ENCODE measurements around the gene PLA2G6. TPM values are rescaled to one million over a fixed set of nuclear protein-coding genes. Genes with fewer than 3 reads are reported as not detected.
"Not testable (repeated sequence)": the region's sequence is repeated elsewhere in the genome, so short reads cannot be mapped to it uniquely, and the experiment has no call there.

The PLA2G6 gene
- total RNA-seq, 2 donors from 2014 or later: 24.1 to 38.5 TPM

DNA sequence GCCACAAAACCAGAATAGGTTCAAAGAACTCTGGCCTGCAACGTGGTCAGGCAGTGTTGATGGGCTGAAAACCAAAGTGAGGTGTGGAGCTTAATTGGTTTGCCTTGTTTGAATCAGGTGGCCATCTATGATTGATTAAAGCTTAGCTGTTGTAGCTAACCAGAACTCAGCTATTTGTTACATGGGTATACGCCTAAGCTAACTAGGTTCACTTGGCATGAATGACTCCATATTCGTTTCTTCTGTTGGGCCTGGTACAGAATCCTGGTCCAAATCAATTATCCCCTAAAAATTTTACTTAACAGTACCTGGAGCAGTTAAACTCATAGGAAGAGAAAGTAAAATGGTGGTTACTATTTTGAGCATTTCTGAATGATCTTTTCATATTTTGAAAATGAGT is 63.4 kb downstream of the PLA2G6 start:
- Histone ChIP-seq H3K36me3 (no peaks in the 10 kb centered on the region), H3K4me3 (no peak overlapping the region), H3K4me1 (peaks cover 7% of the 10 kb centered on the region), H3K27ac (no peak overlapping the region), H3K9ac (ENCODE audit: low read depth in 2 of 2, low read length in 2 of 2) (no peak overlapping the region), H3K27me3 (no peaks in the 10 kb centered on the region), H3K9me3 (no peaks in the 10 kb centered on the region)
- DNase-seq: no peak
- TF ChIP-seq, protein P1, sequence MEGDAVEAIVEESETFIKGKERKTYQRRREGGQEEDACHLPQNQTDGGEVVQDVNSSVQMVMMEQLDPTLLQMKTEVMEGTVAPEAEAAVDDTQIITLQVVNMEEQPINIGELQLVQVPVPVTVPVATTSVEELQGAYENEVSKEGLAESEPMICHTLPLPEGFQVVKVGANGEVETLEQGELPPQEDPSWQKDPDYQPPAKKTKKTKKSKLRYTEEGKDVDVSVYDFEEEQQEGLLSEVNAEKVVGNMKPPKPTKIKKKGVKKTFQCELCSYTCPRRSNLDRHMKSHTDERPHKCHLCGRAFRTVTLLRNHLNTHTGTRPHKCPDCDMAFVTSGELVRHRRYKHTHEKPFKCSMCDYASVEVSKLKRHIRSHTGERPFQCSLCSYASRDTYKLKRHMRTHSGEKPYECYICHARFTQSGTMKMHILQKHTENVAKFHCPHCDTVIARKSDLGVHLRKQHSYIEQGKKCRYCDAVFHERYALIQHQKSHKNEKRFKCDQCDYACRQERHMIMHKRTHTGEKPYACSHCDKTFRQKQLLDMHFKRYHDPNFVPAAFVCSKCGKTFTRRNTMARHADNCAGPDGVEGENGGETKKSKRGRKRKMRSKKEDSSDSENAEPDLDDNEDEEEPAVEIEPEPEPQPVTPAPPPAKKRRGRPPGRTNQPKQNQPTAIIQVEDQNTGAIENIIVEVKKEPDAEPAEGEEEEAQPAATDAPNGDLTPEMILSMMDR (IDR thresholded peaks at IDR 0.05): no peak
- intact Hi-C loops (cut with DNase I): loop anchor here (10.0 kb wide), 2 partner anchors 117 to 237 kb away; no protein-coding TSS in a partner anchor

DNA sequence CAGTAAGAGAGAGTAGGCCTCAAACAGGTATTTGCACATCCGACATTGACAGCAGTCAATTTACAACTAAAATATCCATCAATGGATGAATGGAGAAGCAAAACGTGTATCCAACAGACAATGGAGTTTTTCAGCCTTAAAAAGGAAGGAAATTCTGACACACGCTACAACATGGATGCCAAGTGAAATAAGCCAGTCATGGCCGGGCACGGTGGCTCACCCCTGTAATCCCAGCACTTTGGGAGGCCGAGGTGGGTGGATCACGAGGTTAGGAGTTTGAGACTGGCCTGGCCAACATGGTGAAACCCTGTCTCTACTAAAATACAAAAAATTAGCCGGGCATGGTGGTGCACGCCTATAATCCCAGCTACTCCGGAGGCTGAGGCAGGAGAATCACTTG is 64.1 kb downstream of the PLA2G6 start:
- H3K4me3 ChIP-seq; H3K9ac ChIP-seq (ENCODE audit: low read depth in 2 of 2, low read length in 2 of 2); H3K36me3 ChIP-seq; H3K9me3 ChIP-seq; H3K27me3 ChIP-seq; H3K4me1 ChIP-seq; DNase-seq; H3K27ac ChIP-seq: not testable (repeated sequence)
- intact Hi-C loops (cut with DNase I): loop anchor here (10.0 kb wide), 2 partner anchors 117 to 237 kb away; no protein-coding TSS in a partner anchor

DNA sequence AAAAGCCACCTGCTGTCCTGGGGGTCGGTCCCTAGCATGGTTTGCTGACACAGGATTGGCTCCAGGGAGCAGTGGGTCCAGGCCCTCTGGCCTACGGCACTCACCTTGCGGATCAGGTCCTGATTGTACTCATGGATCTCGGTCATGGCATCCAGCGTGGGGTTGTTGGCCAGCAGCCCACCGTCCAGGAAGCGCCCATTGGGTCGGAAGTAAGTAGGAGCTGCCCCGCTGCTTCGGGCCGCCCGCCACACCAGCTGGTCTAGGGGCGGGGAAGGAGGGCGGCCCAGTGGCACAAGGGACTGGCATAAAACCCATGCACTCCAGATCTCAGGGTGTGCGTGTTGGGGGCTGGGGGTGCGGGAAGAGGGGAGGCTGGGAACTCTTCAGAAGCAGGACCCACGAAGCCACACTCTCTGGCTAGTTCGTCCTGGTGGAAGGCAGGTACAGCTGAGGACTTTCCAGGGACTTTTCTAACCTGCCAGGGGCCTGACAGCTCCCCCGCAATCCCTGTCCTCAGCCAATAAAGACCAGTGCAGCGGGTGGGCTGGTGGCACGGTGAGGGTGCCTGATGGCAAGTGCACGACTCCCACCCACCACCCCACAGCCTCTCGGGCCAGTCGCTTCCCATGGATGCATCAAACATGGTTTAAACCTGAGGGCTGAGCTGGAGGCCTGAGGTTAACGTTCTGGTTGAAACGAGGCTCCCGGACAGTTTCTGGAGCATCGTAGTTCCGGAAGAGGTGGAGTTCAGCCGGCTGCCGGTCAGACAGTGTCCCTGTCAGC is 66.0 kb downstream of the PLA2G6 start:
- H3K36me3 ChIP-seq: no peaks in the 10 kb centered on the region
- TF ChIP-seq, protein P1 (IDR thresholded peaks at IDR 0.05): no peak
- H3K4me1 ChIP-seq: peaks cover 16% of the 10 kb centered on the region
- intact Hi-C loops (cut with DNase I): loop anchor here (10.0 kb wide), 2 partner anchors 119 to 239 kb away; no protein-coding TSS in a partner anchor
- H3K27me3 ChIP-seq: no peaks in the 10 kb centered on the region
- no peaks in the 10 kb centered on the region for H3K9me3 ChIP-seq
- no peak for DNase-seq
- H3K27ac ChIP-seq: no peak overlapping the region
- H3K4me3 ChIP-seq: no peak overlapping the region
- no peak overlapping the region for H3K9ac ChIP-seq (ENCODE audit: low read depth in 2 of 2, low read length in 2 of 2)

DNA sequence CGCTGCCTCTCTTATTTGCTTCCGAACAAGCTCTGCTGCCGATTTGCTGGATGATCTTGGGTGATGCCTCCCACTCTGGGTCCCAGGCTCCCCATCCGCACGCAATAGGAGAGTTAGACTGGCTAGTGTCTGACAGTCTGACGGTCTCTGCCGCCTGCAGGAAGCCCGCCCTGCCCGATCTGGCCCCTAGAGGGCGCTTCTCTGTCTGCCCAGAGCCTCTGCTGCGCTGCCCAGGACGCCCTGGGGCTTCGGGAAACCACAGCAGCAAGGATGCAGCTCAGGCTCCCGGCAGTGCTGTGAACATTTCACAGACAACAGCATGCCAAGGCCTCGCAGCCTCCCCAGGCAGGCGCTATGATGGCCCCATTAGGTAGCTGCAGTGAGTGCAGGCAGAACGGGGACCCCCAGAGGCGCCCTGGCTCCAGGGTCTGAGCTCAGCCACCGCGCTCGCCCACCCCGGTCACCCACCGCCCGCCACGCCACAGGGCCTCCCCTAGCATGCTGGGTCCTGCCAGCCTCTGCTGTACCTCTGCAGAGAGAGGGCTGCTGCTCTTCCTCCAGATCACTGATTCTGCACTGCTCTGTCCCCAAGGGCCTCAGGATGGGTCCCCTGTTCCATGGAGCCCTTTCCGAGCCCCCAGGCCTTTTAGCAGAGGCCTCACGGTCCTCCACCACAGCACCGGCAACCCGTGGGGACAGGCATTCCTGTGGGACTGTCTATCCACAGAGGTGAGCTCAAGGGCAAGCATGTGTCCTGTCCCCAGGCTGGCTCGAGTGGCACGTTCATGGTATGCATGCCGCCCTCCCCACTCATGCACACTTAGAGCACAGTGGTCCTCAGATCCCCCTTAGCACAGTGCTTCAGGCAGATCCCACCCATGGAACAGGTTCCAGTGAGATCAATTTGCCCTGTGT is 66.9 kb downstream of the PLA2G6 start:
- intact Hi-C loops (cut with DNase I): loop anchor here (10.0 kb wide), 2 partner anchors 120 to 240 kb away; no protein-coding TSS in a partner anchor
- TF ChIP-seq, protein P1 (IDR thresholded peaks at IDR 0.05): peak; percentile 96
- Histone ChIP-seq H3K36me3 (no peaks in the 10 kb centered on the region), H3K27ac (no peak overlapping the region), H3K27me3 (no peaks in the 10 kb centered on the region), H3K4me3 (no peak overlapping the region), H3K9me3 (no peaks in the 10 kb centered on the region), H3K9ac (ENCODE audit: low read depth in 2 of 2, low read length in 2 of 2) (no peak overlapping the region), H3K4me1 (peaks cover 9% of the 10 kb centered on the region)
- peak; percentile 88 for DNase-seq

DNA sequence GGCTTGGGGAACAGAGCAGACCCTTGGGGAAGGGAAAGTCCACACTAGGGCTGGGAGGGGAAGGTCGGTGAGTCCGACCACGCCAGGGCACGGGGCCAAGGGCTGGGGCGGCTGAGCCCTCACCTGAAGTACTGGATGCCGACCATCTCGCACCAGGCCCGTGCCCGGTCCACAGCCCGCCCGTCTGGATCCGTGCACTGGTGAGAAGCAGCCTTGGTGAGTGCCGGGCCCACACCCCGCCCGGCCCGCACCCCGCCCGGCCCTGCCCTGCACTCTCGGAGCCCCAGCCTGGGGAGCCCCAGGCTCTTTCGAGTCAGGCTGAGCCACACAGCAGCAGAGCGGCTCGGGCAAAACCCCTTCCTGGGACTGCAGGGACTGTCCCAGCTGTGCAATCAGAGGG is 69.2 kb downstream of the PLA2G6 start:
- H3K9me3 ChIP-seq: no peaks in the 10 kb centered on the region
- TF ChIP-seq, protein P1 (IDR thresholded peaks at IDR 0.05): no peak
- no peaks in the 10 kb centered on the region for H3K27me3 ChIP-seq
- no peak overlapping the region for H3K4me3 ChIP-seq
- intact Hi-C loops (cut with DNase I): loop anchor here (10.0 kb wide), 2 partner anchors 122 to 242 kb away; no protein-coding TSS in a partner anchor
- H3K27ac ChIP-seq: peak overlapping the region; percentile 96
- peak; percentile 57 for DNase-seq
- H3K9ac ChIP-seq (ENCODE audit: low read depth in 2 of 2, low read length in 2 of 2): peak overlapping the region in 1 of 2 donors; percentile 91
- no peaks in the 10 kb centered on the region for H3K36me3 ChIP-seq
- H3K4me1 ChIP-seq: peaks cover 28% of the 10 kb centered on the region

Measured in colonic mucosa (tissue), 4 donors.